ENCODE results near the gene STK38L. TPM values are rescaled to one million over a fixed set of nuclear protein-coding genes. Genes with fewer than 3 reads are reported as not detected.

STK38L gene
- polyA plus RNA-seq, 2 donors = 10.9 to 11.9 TPM

DNA sequence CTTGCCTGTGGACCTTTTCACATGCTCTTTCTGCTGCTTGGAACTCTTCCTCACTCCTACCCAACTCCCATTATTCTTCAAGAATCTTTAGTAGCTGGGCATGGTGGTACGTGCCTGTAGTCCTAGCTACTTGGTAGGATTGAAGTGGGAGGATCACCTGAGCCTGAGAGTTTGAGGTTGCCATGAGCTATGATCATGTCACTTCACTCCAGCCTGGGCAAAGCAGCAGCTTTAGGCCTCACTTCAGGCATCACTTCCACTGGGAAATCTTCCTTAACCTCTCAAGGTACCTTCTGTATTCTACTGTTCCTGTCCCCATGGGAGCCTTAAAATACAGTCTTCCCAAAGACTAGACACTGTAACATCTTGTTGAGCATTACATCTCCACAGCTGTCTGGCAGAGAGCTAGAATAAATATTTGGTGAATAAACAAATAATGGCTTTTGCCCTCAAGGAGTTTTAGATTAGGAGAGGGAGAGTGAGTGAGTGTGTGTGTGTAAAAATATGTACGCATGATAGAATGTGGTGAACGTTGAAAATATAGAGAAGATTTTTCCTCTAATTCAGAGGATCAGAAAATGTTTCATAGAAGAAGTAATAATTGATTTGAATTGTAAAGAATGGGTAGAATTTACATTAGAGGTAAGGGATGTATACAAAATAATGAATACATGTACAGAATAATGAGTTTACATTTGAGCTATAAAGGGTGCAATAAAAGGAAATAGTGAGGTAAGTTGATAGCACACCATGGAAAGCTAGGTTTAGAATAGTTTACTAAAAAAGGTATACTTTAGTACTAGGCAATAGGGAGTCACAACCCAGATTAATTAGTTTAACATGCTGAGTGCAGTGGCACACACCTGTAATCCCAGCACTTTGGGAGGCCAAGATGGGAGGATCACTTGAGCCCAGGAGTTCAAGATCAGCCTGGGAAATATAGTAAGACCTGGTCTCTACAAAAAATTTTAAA, 59.3 kb downstream of the STK38L start:
- no peak overlapping the region for H3K4me3 ChIP-seq (ENCODE audit: low read depth in 1 of 2, low read length in 2 of 2)
- H3K4me1 ChIP-seq (ENCODE audit: control insufficient read depth in 2 of 2, insufficient read depth in 2 of 2, low read length in 1 of 2) = no peaks in the 10 kb centered on the region
- H3K27ac ChIP-seq (ENCODE audit: low read depth in 2 of 2, low read length in 1 of 2) = no peak overlapping the region
- H3K27me3 ChIP-seq (ENCODE audit: control insufficient read depth in 1 of 2, insufficient read depth in 2 of 2, low read length in 2 of 2) = no peaks in the 10 kb centered on the region
- H3K9me3 ChIP-seq (ENCODE audit: control insufficient read depth in 2 of 2, insufficient read depth in 1 of 2, low read depth in 1 of 2, low read length in 1 of 2) = no peaks in the 10 kb centered on the region
- WGBS, 2 donors = 60 to 63% methylated on average over 3 of the region's 3 CpGs
- no peaks in the 10 kb centered on the region for H3K36me3 ChIP-seq (ENCODE audit: control insufficient read depth in 2 of 2, insufficient read depth in 2 of 2, low read length in 1 of 2)

DNA sequence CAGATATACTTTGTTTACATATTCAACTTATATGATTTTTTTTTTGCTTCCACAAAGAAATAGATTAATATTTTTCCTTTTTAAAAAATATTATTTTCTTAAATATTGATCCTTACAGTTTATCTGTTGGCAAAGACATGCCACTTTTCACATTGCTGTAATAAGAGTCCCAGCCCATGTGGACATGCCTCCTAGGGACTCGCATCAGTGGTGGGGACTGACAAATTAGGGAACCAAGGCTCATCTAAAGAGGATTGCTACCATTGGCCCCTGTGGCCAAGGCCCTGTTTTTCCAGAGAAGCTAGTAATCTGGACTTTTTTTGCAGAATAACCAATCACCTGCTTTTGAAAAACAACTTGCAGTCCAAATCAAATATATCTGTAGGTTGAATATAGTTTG, 60.8 kb downstream of the STK38L start:
- 67 to 74% methylated on average over 1 of the region's 1 CpG for WGBS, 2 donors
- Histone ChIP-seq H3K27ac (ENCODE audit: low read depth in 2 of 2, low read length in 1 of 2) (no peak overlapping the region), H3K27me3 (ENCODE audit: control insufficient read depth in 1 of 2, insufficient read depth in 2 of 2, low read length in 2 of 2) (no peaks in the 10 kb centered on the region)

GRCh38 chr12:27305673-27306456, 61.8 kb downstream of the STK38L start:
- H3K36me3 ChIP-seq (ENCODE audit: control insufficient read depth in 2 of 2, insufficient read depth in 2 of 2, low read length in 1 of 2) = peaks cover 0 to 4% of the 10 kb centered on the region in 2 donors
- no peak overlapping the region for H3K27ac ChIP-seq (ENCODE audit: low read depth in 2 of 2, low read length in 1 of 2)
- 79 to 82% methylated on average over 1 of the region's 1 CpG for WGBS, 2 donors

More for the DNA sequence above, 60.8 kb downstream of the STK38L start:
- Histone ChIP-seq H3K36me3 (ENCODE audit: control insufficient read depth in 2 of 2, insufficient read depth in 2 of 2, low read length in 1 of 2) (peaks cover 0 to 4% of the 10 kb centered on the region in 2 donors), H3K9me3 (ENCODE audit: control insufficient read depth in 2 of 2, insufficient read depth in 1 of 2, low read depth in 1 of 2, low read length in 1 of 2) (no peaks in the 10 kb centered on the region), H3K4me1 (ENCODE audit: control insufficient read depth in 2 of 2, insufficient read depth in 2 of 2, low read length in 1 of 2) (no peaks in the 10 kb centered on the region), H3K4me3 (ENCODE audit: low read depth in 1 of 2, low read length in 2 of 2) (no peak overlapping the region)

DNA sequence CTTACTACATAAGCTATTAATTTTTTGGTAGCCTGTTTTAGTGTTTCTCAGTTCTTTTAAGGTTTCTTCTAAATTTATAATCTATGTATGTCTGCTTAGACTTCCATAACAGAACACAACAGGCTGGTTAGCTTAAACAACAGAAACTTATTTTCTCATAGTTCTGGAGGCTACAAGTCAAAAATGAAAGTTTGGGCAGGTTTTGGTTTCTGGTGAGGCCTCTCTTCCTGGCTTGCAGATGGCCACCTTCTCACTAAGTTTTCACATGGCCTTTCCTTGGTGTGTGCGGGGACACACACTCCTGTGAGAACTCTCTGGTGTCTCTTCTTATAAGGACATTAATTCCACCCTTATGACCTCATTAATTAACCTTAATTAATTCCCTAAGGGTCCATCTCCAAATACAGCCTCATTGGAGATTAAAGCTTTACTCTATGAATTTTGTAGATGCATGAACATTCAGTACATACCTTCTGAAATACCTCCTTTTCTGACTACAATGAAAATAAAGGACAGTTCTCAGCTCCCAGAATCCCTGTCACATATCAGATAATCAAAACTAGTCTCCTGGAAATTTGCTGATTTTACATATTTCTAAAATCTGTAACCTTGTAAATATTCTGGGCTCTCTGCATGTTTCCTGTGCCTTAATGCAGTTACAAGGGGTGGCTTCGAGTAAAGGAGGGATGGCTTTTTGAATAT, 65.4 kb downstream of the STK38L start:
- 94 to 95% methylated on average over 2 of the region's 2 CpGs for WGBS, 2 donors
- Histone ChIP-seq H3K4me1 (ENCODE audit: control insufficient read depth in 2 of 2, insufficient read depth in 2 of 2, low read length in 1 of 2) (no peaks in the 10 kb centered on the region), H3K9me3 (ENCODE audit: control insufficient read depth in 2 of 2, insufficient read depth in 1 of 2, low read depth in 1 of 2, low read length in 1 of 2) (no peaks in the 10 kb centered on the region), H3K27me3 (ENCODE audit: control insufficient read depth in 1 of 2, insufficient read depth in 2 of 2, low read length in 2 of 2) (no peaks in the 10 kb centered on the region), H3K36me3 (ENCODE audit: control insufficient read depth in 2 of 2, insufficient read depth in 2 of 2, low read length in 1 of 2) (peaks cover 0 to 4% of the 10 kb centered on the region in 2 donors), H3K4me3 (ENCODE audit: low read depth in 1 of 2, low read length in 2 of 2) (no peak overlapping the region), H3K27ac (ENCODE audit: low read depth in 2 of 2, low read length in 1 of 2) (no peak overlapping the region)

More at GRCh38 chr12:27305673-27306456, 61.8 kb downstream of the STK38L start:
- Histone ChIP-seq H3K4me3 (ENCODE audit: low read depth in 1 of 2, low read length in 2 of 2) (no peak overlapping the region), H3K27me3 (ENCODE audit: control insufficient read depth in 1 of 2, insufficient read depth in 2 of 2, low read length in 2 of 2) (no peaks in the 10 kb centered on the region), H3K4me1 (ENCODE audit: control insufficient read depth in 2 of 2, insufficient read depth in 2 of 2, low read length in 1 of 2) (no peaks in the 10 kb centered on the region), H3K9me3 (ENCODE audit: control insufficient read depth in 2 of 2, insufficient read depth in 1 of 2, low read depth in 1 of 2, low read length in 1 of 2) (no peaks in the 10 kb centered on the region)

GRCh38 chr12:27309995-27310315, 65.9 kb downstream of the STK38L start:
- H3K27me3 ChIP-seq (ENCODE audit: control insufficient read depth in 1 of 2, insufficient read depth in 2 of 2, low read length in 2 of 2) = no peaks in the 10 kb centered on the region
- no peaks in the 10 kb centered on the region for H3K9me3 ChIP-seq (ENCODE audit: control insufficient read depth in 2 of 2, insufficient read depth in 1 of 2, low read depth in 1 of 2, low read length in 1 of 2)
- peaks cover 0 to 4% of the 10 kb centered on the region in 2 donors for H3K36me3 ChIP-seq (ENCODE audit: control insufficient read depth in 2 of 2, insufficient read depth in 2 of 2, low read length in 1 of 2)
- no peak overlapping the region for H3K4me3 ChIP-seq (ENCODE audit: low read depth in 1 of 2, low read length in 2 of 2)
- WGBS, 2 donors = 97 to 100% methylated on average over 1 of the region's 1 CpG
- no peak overlapping the region for H3K27ac ChIP-seq (ENCODE audit: low read depth in 2 of 2, low read length in 1 of 2)
- H3K4me1 ChIP-seq (ENCODE audit: control insufficient read depth in 2 of 2, insufficient read depth in 2 of 2, low read length in 1 of 2) = no peaks in the 10 kb centered on the region

DNA sequence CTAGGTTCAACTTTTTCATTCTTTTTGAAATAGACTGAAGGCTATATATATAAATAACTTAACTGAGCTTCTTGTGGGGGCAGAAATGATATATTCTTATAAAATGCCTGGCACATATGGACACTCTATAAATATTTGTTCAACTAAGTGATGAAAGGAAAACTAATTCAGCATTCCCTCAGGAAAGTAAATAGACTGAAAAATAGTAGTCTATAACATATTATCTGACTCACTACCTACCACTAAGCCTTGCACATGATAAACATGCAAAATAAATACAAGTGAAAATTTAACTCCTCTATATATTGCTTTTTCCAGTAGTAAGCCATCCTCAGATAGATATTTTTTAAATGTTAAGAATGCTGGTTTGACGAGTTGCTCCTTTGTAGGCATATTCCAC, 72.9 kb downstream of the STK38L start:
- Histone ChIP-seq H3K27ac (ENCODE audit: low read depth in 2 of 2, low read length in 1 of 2) (no peak overlapping the region), H3K36me3 (ENCODE audit: control insufficient read depth in 2 of 2, insufficient read depth in 2 of 2, low read length in 1 of 2) (peaks cover 0 to 3% of the 10 kb centered on the region in 2 donors), H3K9me3 (ENCODE audit: control insufficient read depth in 2 of 2, insufficient read depth in 1 of 2, low read depth in 1 of 2, low read length in 1 of 2) (no peaks in the 10 kb centered on the region), H3K4me1 (ENCODE audit: control insufficient read depth in 2 of 2, insufficient read depth in 2 of 2, low read length in 1 of 2) (no peaks in the 10 kb centered on the region), H3K4me3 (ENCODE audit: low read depth in 1 of 2, low read length in 2 of 2) (no peak overlapping the region), H3K27me3 (ENCODE audit: control insufficient read depth in 1 of 2, insufficient read depth in 2 of 2, low read length in 2 of 2) (no peaks in the 10 kb centered on the region)
- 87 to 90% methylated on average over 1 of the region's 1 CpG for WGBS, 2 donors

GRCh38 chr12:27319409-27319808, 75.3 kb downstream of the STK38L start:
- 39 to 44% methylated on average over 1 of the region's 1 CpG for WGBS, 2 donors
- no peak overlapping the region for H3K27ac ChIP-seq (ENCODE audit: low read depth in 2 of 2, low read length in 1 of 2)
- peaks cover 3 to 4% of the 10 kb centered on the region in 2 donors for H3K36me3 ChIP-seq (ENCODE audit: control insufficient read depth in 2 of 2, insufficient read depth in 2 of 2, low read length in 1 of 2)
- no peak overlapping the region for H3K4me3 ChIP-seq (ENCODE audit: low read depth in 1 of 2, low read length in 2 of 2)
- no peaks in the 10 kb centered on the region for H3K9me3 ChIP-seq (ENCODE audit: control insufficient read depth in 2 of 2, insufficient read depth in 1 of 2, low read depth in 1 of 2, low read length in 1 of 2)
- H3K4me1 ChIP-seq (ENCODE audit: control insufficient read depth in 2 of 2, insufficient read depth in 2 of 2, low read length in 1 of 2) = no peaks in the 10 kb centered on the region
- no peaks in the 10 kb centered on the region for H3K27me3 ChIP-seq (ENCODE audit: control insufficient read depth in 1 of 2, insufficient read depth in 2 of 2, low read length in 2 of 2)

- H3K27me3 ChIP-seq (ENCODE audit: control insufficient read depth in 1 of 2, insufficient read depth in 2 of 2, low read length in 2 of 2) = no peaks in the 10 kb centered on the region
- H3K4me3 ChIP-seq (ENCODE audit: low read depth in 1 of 2, low read length in 2 of 2) = no peak overlapping the region
- WGBS, 2 donors = 87 to 96% methylated on average over 2 of the region's 2 CpGs
- no peaks in the 10 kb centered on the region for H3K9me3 ChIP-seq (ENCODE audit: control insufficient read depth in 2 of 2, insufficient read depth in 1 of 2, low read depth in 1 of 2, low read length in 1 of 2)
- H3K27ac ChIP-seq (ENCODE audit: low read depth in 2 of 2, low read length in 1 of 2) = no peak overlapping the region
- H3K36me3 ChIP-seq (ENCODE audit: control insufficient read depth in 2 of 2, insufficient read depth in 2 of 2, low read length in 1 of 2) = peaks cover 3 to 4% of the 10 kb centered on the region in 2 donors
- H3K4me1 ChIP-seq (ENCODE audit: control insufficient read depth in 2 of 2, insufficient read depth in 2 of 2, low read length in 1 of 2) = no peaks in the 10 kb centered on the region
These were observed 75.8 kb downstream of the STK38L start for GRCh38 chr12:27319848-27320247.

- Histone ChIP-seq H3K27ac (ENCODE audit: low read depth in 2 of 2, low read length in 1 of 2) (no peak overlapping the region), H3K27me3 (ENCODE audit: control insufficient read depth in 1 of 2, insufficient read depth in 2 of 2, low read length in 2 of 2) (no peaks in the 10 kb centered on the region), H3K36me3 (ENCODE audit: control insufficient read depth in 2 of 2, insufficient read depth in 2 of 2, low read length in 1 of 2) (peaks cover 5 to 8% of the 10 kb centered on the region in 2 donors), H3K9me3 (ENCODE audit: control insufficient read depth in 2 of 2, insufficient read depth in 1 of 2, low read depth in 1 of 2, low read length in 1 of 2) (no peaks in the 10 kb centered on the region), H3K4me3 (ENCODE audit: low read depth in 1 of 2, low read length in 2 of 2) (no peak overlapping the region), H3K4me1 (ENCODE audit: control insufficient read depth in 2 of 2, insufficient read depth in 2 of 2, low read length in 1 of 2) (no peaks in the 10 kb centered on the region)
These were observed 80.4 kb downstream of the STK38L start for GRCh38 chr12:27324530-27324929.
